CD4-positive, CD25-positive, alpha-beta regulatory T cell (primary cell): ENCODE measurements around the gene POMT2. TPM values are rescaled to one million over a fixed set of nuclear protein-coding genes. Genes with fewer than 3 reads are reported as not detected.

Experiments
- ATAC-seq, 2 donors: fragments of 150-1000 bp; cut with Tn5 transposase; one replicate each; pipeline ENCODE4 v1.10.0; 2021; ENCODE audit warnings: low read depth in 2 of 2, moderate number of reproducible peaks in 2 of 2, moderate library complexity in 1 of 2
- DNase-seq, 3 donors: peaks; one replicate each; pipeline versions ENCODE4 v3.0.0 to v3.0.0-alpha.2; 2012 to 2022; ENCODE audit warnings: mixed read lengths in 1 of 3
- H3K27ac ChIP-seq: one replicate; pipeline ENCODE4 v1.7.0; 2013; ENCODE audit warnings: mild to moderate bottlenecking, low read length; ENCODE audit not compliant: insufficient read depth, poor library complexity, severe bottlenecking
- H3K27me3 ChIP-seq: one replicate; pipeline ENCODE4 v1.7.0; 2013; ENCODE audit warnings: low read length; ENCODE audit not compliant: control insufficient read depth, insufficient read depth
- H3K36me3 ChIP-seq: one replicate; pipeline ENCODE4 v1.7.0; 2013; ENCODE audit warnings: mild to moderate bottlenecking, low read length, moderate library complexity; ENCODE audit not compliant: control insufficient read depth, insufficient read depth
- H3K4me1 ChIP-seq: 2 replicates; pipeline ENCODE4 v1.7.0; 2013; ENCODE audit warnings: mild to moderate bottlenecking, low read length; ENCODE audit not compliant: insufficient read depth, control insufficient read depth, poor library complexity, severe bottlenecking
- H3K4me3 ChIP-seq: one replicate; pipeline ENCODE4 v1.7.0; 2013; ENCODE audit warnings: low read depth, mild to moderate bottlenecking, low read length, moderate library complexity
- H3K9me3 ChIP-seq, 2 experiments: 1 replicate in 1 of 2; 2 replicates in 1 of 2; pipeline ENCODE4 v1.7.0; 2013; ENCODE audit warnings: low read length in 2 of 2, mild to moderate bottlenecking in 1 of 2, moderate library complexity in 1 of 2; ENCODE audit not compliant: control insufficient read depth in 2 of 2
- H3K27ac Mint-ChIP-seq, 3 donors: one replicate each; pipeline ENCODE4 v1.8.0; 2020 to 2022; ENCODE audit warnings: mild to moderate bottlenecking in 3 of 3, mixed read lengths in 3 of 3, moderate library complexity in 2 of 3
- H3K27me3 Mint-ChIP-seq: one replicate; pipeline ENCODE4 v1.8.0; 2022; ENCODE audit warnings: mild to moderate bottlenecking, mixed read lengths
- H3K36me3 Mint-ChIP-seq: one replicate; pipeline ENCODE4 v1.8.0; 2020; ENCODE audit warnings: mixed read lengths
- H3K4me1 Mint-ChIP-seq, 4 donors: one replicate each; pipeline ENCODE4 v1.8.0; 2020 to 2022; ENCODE audit warnings: mixed read lengths in 4 of 4, mild to moderate bottlenecking in 1 of 4
- H3K4me3 Mint-ChIP-seq, 4 donors: one replicate each; pipeline ENCODE4 v1.8.0; 2020 to 2022; ENCODE audit warnings: mild to moderate bottlenecking in 4 of 4, mixed read lengths in 4 of 4, moderate library complexity in 3 of 4
- H3K9me3 Mint-ChIP-seq, 7 donors: one replicate each; pipeline ENCODE4 v1.8.0; 2020 to 2022; ENCODE audit warnings: mixed read lengths in 7 of 7, mild to moderate bottlenecking in 3 of 7, moderate library complexity in 2 of 7
- polyA plus RNA-seq, 4 donors: library from polyadenylated mRNA; unstranded; fragments of 300-500 nt; fragmentation: Illumina TruSeq; gene quantifications; one replicate each; pipeline ENCODE4 v1.2.3, GENCODE V29; 2021
- total RNA-seq: library from RNA; stranded (reverse); gene quantifications from one replicate; pipeline ENCODE4 v1.2.3, GENCODE V29; 2022

The POMT2 gene
- total and polyA plus RNA-seq, 5 donors from 2014 or later, result 0.53 to 11.3 (median 1.9) TPM

- DNase-seq (no peak), ATAC-seq (no peak)
- H3K4me3 Mint-ChIP-seq, result no peak overlapping the region
- no peaks in the 10 kb centered on the region for H3K4me1 ChIP-seq
- no peaks in the 10 kb centered on the region for H3K9me3 Mint-ChIP-seq
- H3K36me3 Mint-ChIP-seq, result no peaks in the 10 kb centered on the region
- no peaks in the 10 kb centered on the region for H3K36me3 ChIP-seq
- no peaks in the 10 kb centered on the region for H3K9me3 ChIP-seq
- H3K27me3 Mint-ChIP-seq, result peaks cover 8% of the 10 kb centered on the region
- no peaks in the 10 kb centered on the region for H3K27me3 ChIP-seq
- no peak overlapping the region for H3K4me3 ChIP-seq
- H3K4me1 Mint-ChIP-seq, result no peaks in the 10 kb centered on the region
- H3K27ac Mint-ChIP-seq, result no peak overlapping the region
- H3K27ac ChIP-seq, result no peak overlapping the region
These were observed 60.1 kb downstream of the POMT2 start for GRCh38 chr14:77260631-77261030.

GRCh38 chr14:77260199-77260598, 60.5 kb downstream of the POMT2 start:
- Mint-ChIP-seq H3K4me3 (no peak overlapping the region), H3K4me1 (no peaks in the 10 kb centered on the region), H3K9me3 (no peaks in the 10 kb centered on the region), H3K36me3 (no peaks in the 10 kb centered on the region), H3K27me3 (peaks cover 8% of the 10 kb centered on the region), H3K27ac (peak overlapping the region in 1 of 3 donors; percentile 25)
- no peaks in the 10 kb centered on the region for H3K4me1 ChIP-seq
- H3K27ac ChIP-seq, result no peak overlapping the region
- no peaks in the 10 kb centered on the region for H3K36me3 ChIP-seq
- H3K27me3 ChIP-seq, result no peaks in the 10 kb centered on the region
- DNase-seq (no peak), ATAC-seq (no peak)
- H3K9me3 ChIP-seq, result no peaks in the 10 kb centered on the region
- H3K4me3 ChIP-seq, result no peak overlapping the region

- no peak overlapping the region for H3K27ac Mint-ChIP-seq
- DNase-seq (no peak), ATAC-seq (no peak)
- no peaks in the 10 kb centered on the region for H3K9me3 Mint-ChIP-seq
- H3K9me3 ChIP-seq, result no peaks in the 10 kb centered on the region
- H3K36me3 Mint-ChIP-seq, result no peaks in the 10 kb centered on the region
- no peak overlapping the region for H3K27ac ChIP-seq
- no peak overlapping the region for H3K4me3 ChIP-seq
- no peaks in the 10 kb centered on the region for H3K4me1 ChIP-seq
- H3K27me3 ChIP-seq, result no peaks in the 10 kb centered on the region
- H3K4me3 Mint-ChIP-seq, result no peak overlapping the region
- peaks cover 8% of the 10 kb centered on the region for H3K27me3 Mint-ChIP-seq
- H3K4me1 Mint-ChIP-seq, result no peaks in the 10 kb centered on the region
- H3K36me3 ChIP-seq, result no peaks in the 10 kb centered on the region
These were observed 61.5 kb downstream of the POMT2 start for GRCh38 chr14:77259025-77259715.

GRCh38 chr14:77258566-77258965, 62.1 kb downstream of the POMT2 start:
- no peaks in the 10 kb centered on the region for H3K4me1 ChIP-seq
- Mint-ChIP-seq H3K4me1 (no peaks in the 10 kb centered on the region), H3K36me3 (no peaks in the 10 kb centered on the region), H3K4me3 (no peak overlapping the region), H3K27ac (no peak overlapping the region), H3K27me3 (peaks cover 8% of the 10 kb centered on the region), H3K9me3 (no peaks in the 10 kb centered on the region)
- H3K27me3 ChIP-seq, result no peaks in the 10 kb centered on the region
- ATAC-seq, result no peak
- H3K9me3 ChIP-seq, result no peaks in the 10 kb centered on the region
- DNase-seq, result no peak
- H3K4me3 ChIP-seq, result no peak overlapping the region
- no peak overlapping the region for H3K27ac ChIP-seq
- no peaks in the 10 kb centered on the region for H3K36me3 ChIP-seq

GRCh38 chr14:77257700-77258099, 63.0 kb downstream of the POMT2 start:
- DNase-seq (no peak), ATAC-seq (no peak)
- Histone ChIP-seq H3K27me3 (no peaks in the 10 kb centered on the region), H3K36me3 (no peaks in the 10 kb centered on the region), H3K9me3 (no peaks in the 10 kb centered on the region), H3K4me3 (no peak overlapping the region), H3K27ac (no peak overlapping the region), H3K4me1 (no peaks in the 10 kb centered on the region)
- Mint-ChIP-seq H3K36me3 (no peaks in the 10 kb centered on the region), H3K4me3 (no peak overlapping the region), H3K4me1 (no peaks in the 10 kb centered on the region), H3K27ac (no peak overlapping the region), H3K27me3 (peaks cover 8% of the 10 kb centered on the region), H3K9me3 (no peaks in the 10 kb centered on the region)

- DNase-seq (no peak), ATAC-seq (no peak)
- Histone ChIP-seq H3K9me3 (no peaks in the 10 kb centered on the region), H3K27me3 (no peaks in the 10 kb centered on the region), H3K27ac (no peak overlapping the region), H3K36me3 (no peaks in the 10 kb centered on the region), H3K4me1 (no peaks in the 10 kb centered on the region), H3K4me3 (no peak overlapping the region)
- no peak overlapping the region for H3K27ac Mint-ChIP-seq
- no peaks in the 10 kb centered on the region for H3K36me3 Mint-ChIP-seq
- H3K4me3 Mint-ChIP-seq, result no peak overlapping the region
- peaks cover 8% of the 10 kb centered on the region for H3K27me3 Mint-ChIP-seq
- no peaks in the 10 kb centered on the region for H3K4me1 Mint-ChIP-seq
- no peaks in the 10 kb centered on the region for H3K9me3 Mint-ChIP-seq
These were observed 64.0 kb downstream of the POMT2 start for GRCh38 chr14:77256694-77257093.

GRCh38 chr14:77253333-77254190, 67.1 kb downstream of the POMT2 start:
- Mint-ChIP-seq H3K27ac (no peak overlapping the region), H3K4me1 (no peaks in the 10 kb centered on the region), H3K27me3 (peaks cover 5% of the 10 kb centered on the region), H3K36me3 (no peaks in the 10 kb centered on the region), H3K9me3 (no peaks in the 10 kb centered on the region), H3K4me3 (no peak overlapping the region)
- no peaks in the 10 kb centered on the region for H3K4me1 ChIP-seq
- no peak overlapping the region for H3K27ac ChIP-seq
- no peak overlapping the region for H3K4me3 ChIP-seq
- H3K36me3 ChIP-seq, result no peaks in the 10 kb centered on the region
- no peak for DNase-seq
- H3K27me3 ChIP-seq, result no peaks in the 10 kb centered on the region
- H3K9me3 ChIP-seq, result no peaks in the 10 kb centered on the region
- no peak for ATAC-seq

- H3K36me3 Mint-ChIP-seq, result no peaks in the 10 kb centered on the region
- peaks cover 11% of the 10 kb centered on the region for H3K27me3 Mint-ChIP-seq
- DNase-seq (no peak), ATAC-seq (no peak)
- no peak overlapping the region for H3K27ac Mint-ChIP-seq
- no peak overlapping the region for H3K4me3 Mint-ChIP-seq
- H3K4me1 Mint-ChIP-seq, result no peaks in the 10 kb centered on the region
- Histone ChIP-seq H3K4me3 (no peak overlapping the region), H3K4me1 (no peaks in the 10 kb centered on the region), H3K27me3 (no peaks in the 10 kb centered on the region), H3K9me3 (no peaks in the 10 kb centered on the region), H3K27ac (no peak overlapping the region), H3K36me3 (no peaks in the 10 kb centered on the region)
- no peaks in the 10 kb centered on the region for H3K9me3 Mint-ChIP-seq
These were observed 68.8 kb downstream of the POMT2 start for GRCh38 chr14:77251870-77252269.
